HG03097 (cell line): Measurements from ENCODE around the gene INPP5F.

Source experiments
- ATAC-seq: cut with Tn5 transposase; IDR thresholded peaks from one replicate; pipeline ENCODE4 v1.9.1; 2021; ENCODE audit not compliant: unreplicated experiment, low FRiP score

Gene INPP5F

DNA sequence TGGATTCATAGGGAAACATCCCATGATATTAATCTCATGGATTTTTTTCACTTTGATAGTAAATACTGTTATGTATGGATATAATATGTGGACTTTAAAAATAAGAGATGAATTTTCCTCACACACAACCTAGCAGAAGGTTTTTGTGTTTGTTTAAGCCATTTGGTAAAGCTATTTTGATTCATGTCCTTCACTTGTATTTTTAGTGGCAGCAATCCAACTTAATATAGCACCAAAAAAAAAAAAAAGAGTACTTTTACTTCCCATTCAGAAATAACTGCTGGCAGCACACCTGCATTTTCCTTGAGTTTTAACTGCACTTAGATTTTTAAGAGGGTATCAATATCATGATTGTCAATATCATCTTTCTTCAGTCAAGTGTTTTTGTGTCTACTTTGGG lies 86.8 kb downstream of the INPP5F start:
- ATAC-seq = no peak

DNA sequence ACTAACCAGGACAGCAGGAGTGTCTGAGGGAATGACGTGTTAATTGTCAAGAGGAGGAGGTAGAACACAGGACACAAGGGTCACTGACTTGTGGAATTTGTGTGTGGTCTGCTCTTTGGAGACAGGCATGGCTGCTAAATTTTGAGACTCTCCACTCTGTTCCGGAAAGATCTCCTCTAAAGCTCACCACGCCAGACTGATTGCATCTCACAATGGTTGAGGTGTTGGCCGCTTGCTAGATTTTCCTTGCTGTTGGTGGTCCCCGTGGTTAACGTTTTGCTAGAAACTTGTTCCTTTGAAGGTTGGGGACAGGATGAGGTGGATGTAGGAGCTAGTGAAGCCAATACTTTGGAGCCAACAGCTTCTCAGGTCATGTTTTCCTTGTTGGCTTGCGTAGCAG lies 89.8 kb downstream of the INPP5F start:
- ATAC-seq = no peak

DNA sequence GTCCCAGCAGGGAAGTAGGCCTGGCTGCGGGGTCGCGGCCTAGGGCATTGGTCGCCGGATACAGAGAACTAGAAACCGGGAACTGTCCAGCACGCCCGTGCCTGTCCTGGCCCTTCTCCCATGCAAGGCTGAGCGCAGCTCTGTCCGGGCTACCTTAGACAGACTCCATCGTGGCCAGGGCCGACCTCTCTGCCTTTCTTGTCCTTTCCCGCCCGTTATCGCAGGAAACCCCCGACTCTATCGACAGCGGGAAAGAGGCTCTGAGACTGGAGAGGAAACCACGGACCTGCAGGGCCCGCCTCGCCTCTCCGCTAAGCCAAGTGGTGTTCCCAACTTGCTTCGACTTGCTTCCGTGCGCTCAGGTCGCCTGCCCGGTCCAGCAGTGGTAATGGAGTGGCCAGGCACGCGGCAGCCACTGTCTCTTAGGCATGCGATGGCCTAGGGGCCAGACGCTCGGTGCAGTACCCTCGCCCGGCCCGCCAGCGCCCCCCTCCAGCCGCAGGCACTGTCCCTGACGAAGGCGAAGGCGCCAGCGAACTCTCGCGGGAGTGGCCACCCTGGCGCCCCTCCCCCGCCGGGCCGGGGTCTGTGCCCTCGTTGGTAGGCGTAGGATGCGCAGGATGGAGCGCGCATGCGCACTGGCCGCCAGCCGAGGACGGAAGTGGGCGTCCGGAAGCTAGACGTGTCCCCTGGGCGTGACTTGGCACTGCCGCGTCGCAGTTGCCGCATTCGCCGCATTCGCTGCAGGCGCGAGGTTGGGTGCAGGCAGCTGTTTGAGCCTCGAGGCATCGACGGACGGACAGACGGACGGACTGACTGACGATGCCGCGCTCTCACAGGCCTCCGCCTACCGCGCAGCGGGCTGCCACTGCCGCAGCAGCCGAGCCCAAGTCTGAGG lies 92.4 kb downstream of the INPP5F start:
- no peak for ATAC-seq

DNA sequence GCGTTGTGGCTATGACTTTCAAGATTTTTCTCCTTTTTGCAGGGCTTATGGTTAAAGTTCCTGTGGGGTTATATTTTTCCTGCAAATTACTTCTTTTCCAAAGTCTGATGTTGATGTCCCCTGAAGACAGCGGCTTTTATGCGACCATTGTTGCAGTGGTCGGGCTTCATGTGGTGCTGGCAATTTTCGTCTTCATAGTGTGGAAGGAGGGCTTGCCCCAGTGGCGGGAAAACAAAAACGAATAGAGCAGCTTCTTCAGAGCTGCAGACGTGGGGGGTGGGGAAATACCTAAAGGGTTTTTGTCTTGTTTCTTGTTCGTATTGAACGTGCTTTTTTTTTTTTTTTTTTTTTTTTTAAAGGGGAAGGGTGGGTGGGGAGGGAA lies 93.0 kb downstream of the INPP5F start:
- ATAC-seq = no peak

DNA sequence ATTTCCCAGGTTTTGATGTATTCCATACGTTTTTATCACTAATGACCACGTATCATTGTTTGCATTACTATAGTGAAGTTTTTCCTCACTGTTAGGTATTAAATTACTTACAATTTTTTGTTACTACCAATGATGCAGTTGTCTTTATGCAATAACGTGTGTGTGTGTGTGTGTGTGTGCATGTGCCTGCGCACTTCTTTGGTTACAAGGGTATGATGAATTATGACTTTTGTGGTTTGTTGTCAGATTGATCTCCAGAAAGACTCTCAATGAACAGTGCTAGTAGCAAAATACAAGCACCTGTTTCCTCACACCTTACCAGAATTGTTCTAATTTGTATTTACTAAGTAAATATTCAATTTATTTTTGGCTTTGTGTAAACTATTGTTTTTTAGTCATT lies 95.3 kb downstream of the INPP5F start:
- ATAC-seq = no peak

DNA sequence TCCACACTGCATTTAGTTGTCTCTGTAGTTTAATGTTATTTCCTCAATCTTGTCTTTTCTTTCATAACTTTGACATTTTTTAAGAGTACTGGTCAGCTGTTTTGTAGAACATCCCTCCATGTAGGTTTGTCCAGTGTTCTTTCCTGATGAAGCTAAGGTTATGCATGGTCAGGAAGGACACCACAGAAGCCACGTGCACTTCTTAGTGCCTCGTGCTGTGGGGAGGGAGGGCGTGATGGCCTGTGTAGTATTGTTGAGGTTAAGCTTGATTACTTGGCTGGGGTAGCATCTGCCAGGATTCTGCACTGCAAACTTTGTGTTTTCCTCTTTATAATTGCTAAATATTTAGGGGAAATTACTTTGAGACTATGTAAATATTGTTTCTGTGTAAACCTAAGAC lies 98.4 kb downstream of the INPP5F start:
- no peak for ATAC-seq

DNA sequence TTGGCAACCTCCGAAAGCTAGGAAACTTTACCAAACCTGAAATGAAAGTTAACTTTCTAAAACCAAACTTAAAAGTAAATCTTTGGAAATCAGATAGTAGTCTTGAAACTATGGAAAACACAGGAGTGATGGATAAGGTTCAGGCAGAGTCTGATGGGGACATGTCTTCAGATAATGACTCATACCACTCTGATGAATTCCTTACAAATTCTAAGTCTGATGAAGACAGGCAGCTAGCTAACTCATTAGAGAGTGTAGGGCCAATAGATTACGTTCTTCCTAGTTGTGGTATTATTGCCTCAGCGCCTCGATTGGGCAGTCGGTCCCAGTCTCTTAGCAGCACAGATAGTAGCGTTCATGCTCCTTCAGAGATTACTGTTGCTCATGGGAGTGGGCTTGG lies 100.9 kb downstream of the INPP5F start:
- no peak for ATAC-seq

DNA sequence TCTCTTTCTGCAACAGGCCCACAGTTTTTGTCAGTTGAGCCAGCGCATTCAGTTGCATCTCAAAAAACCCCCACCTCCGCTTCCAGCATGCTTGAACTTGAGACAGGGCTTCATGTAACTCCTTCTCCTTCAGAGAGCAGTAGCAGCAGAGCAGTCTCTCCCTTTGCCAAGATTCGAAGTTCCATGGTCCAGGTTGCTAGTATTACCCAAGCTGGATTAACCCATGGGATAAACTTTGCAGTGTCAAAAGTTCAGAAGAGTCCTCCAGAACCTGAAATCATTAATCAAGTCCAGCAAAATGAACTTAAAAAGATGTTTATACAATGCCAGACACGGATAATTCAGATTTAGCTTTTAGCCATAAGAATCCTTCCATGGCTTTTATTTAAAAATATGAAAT lies 101.6 kb downstream of the INPP5F start:
- ATAC-seq = no peak

DNA sequence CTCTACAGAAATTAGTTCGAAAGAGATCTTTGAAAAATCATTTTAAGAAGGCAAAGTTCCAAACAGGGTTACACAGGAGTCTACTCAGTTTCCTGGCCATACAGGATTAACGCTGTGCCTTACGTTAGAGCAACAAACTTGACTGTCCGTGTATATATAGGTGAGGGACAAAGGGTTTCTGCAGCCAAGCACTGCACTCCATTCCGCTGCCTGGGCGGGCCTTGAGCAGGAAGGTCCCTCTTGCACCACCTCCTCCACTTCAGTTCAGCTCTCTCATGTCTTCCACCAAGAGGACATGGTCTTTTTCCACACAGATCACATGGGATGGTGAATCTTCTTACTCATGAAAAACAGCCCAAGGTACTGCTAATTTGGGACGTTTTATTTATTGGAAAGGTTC lies 103.6 kb downstream of the INPP5F start:
- ATAC-seq = no peak

DNA sequence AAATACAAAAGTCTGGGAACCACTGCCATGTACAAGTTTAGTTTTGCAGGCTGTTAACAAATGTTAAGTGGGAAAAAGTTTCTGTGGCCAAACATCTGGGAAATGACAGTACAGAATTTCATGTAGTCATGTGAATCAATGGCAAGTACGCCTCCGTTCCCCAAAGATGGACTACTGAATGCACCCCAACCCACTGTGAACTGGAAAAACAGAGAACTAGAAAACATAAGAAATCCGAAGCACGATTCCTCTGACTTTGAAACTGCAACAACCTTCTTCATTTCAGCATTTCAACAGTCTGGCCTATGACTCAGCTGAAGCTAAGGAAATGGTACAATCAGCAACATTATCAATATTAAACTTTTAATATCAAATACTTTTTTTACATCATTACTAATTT lies 105.0 kb downstream of the INPP5F start:
- ATAC-seq = no peak

DNA sequence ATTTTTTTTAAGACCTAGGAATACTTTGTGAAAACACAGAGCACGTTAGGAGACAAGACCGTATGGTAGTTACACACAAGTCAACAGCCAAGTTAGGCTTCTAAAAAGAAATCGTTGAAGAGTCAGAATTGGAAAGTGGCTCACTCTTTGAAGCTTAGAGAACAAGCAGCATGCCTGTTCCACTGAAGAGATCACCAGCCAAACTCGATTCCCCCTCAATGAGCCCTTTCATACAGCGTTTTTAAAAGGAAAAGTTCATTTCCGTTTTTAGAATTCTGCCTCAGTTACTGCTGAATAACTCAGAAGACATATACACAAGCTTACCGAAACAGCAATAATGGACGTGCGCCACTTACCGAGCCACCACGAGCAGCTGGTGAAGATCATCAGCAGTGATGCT lies 105.8 kb downstream of the INPP5F start:
- ATAC-seq = no peak

DNA sequence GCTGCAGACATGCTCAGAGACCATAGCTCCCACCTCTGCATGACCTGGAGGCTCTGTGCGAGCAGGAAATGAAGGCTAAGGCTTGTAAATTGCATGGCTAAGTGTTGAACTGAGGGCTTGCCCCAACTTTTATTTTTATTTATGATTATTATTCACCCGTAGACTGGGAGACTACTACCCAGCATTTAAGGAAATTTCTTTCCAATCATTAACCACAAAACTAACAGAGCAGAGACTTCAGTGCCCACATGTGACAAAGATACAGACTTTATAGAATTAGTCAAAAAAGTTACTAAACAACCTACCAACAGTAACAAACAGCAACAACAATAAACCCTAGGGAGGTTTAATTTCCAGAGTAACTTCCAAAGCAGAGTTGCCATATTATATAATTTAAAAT lies 107.1 kb downstream of the INPP5F start:
- ATAC-seq = no peak

DNA sequence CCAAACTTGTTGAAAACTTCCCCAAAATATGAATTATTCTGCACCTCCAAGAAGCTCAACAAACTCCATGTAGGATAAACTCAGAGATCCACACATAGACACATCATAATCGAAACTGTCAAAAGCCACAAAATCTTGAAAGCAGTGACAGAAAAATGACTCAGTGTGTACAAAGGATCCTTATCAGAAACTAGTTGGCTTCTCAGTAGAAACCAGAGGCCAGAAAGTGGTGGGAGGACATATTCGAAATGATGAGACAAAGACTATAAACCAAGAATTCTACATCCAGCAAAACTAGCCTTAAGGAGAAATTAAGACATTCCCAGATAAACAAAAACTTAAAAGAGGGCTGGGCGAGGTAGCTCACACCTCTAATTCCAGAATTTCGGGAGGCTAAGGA lies 108.3 kb downstream of the INPP5F start:
- ATAC-seq = no peak

DNA sequence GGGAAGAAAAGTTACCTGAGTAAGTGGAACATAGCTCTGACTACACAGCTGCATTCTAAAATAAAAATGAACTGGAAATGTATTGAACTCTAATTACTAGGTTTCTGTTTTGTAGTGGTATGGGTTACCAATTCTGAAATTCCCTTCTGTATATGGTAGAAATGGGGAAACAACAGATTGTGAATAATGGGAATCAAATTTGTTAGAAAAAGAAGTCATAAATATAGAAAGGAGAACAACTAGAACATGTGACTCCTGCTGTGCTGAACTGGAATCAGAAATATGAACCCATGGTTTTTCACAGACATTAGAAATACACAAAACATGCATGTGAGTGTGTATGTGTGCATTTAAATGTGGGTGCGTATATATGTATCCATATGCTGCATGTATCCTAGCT lies 119.8 kb downstream of the INPP5F start:
- ATAC-seq = no peak

DNA sequence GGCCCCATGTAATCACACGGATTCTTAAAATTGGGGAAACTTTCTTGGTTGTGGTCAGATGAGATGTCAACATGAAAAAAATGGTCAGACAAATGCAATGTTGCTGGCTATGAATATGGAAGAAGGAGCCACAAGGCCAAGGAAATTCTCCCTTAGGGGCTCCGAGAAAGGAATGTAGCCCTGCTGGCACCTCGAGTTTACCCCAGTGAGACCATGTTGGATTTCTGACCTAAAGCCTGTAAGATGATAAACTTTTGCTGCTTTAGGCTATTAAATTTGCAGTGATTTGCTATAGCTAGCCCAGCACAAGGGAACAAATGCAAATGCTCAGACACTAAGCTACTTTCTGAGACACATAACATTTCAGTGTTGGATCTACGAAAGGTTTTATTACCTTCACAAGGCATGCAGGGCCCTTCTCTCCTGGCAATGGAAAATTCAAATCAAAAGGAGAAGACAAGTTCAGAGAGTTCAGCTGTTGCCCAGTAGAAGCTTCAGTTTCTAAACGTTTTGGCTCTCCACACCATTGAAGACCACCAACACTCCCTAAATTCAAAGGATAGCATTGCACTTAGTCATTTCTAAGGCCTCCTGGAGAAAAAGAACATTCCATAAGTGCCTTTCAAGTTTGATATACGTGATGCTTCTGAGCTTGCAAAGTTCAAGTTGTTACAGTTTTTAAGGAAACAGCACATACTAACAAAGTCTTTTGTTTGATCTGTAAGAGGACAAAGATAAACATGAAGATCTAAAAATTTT lies 123.4 kb downstream of the INPP5F start:
- ATAC-seq = no peak

DNA sequence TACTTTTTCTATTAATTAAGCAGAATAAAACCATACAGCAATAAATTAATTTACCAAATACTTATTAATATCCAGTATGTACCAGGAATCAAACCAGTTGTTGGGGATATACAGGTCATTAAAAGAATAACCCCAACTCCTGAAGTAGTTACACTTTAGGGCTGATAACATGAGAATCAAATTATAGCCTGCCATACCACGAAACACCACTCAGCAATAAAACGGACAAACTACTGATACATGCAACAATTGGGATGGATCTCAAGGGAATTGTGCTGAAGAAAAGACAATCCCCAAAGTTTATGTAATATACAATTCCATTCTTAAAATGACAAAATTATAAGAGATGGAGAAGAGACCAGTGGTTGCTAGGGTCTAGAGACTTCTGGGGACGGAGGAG lies 124.1 kb downstream of the INPP5F start:
- no peak for ATAC-seq

DNA sequence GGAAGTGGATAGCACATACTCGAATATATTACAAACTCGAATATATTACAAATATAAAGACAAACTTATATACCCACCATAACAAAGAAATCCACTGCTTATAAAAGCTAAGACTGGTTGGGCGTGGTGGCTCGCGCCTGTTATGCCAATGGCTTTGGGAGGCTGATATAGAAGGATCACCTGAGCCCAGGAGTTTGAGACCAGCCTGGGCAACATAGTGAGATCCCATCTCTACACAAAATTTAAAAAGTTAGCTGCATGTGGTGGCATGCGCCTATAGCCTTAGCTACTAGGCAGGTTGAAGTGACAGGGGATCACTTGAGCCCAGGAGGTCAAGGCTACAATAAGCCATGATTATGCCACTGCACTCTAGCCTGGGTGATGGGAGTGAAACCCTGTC lies 126.4 kb downstream of the INPP5F start:
- no peak for ATAC-seq

DNA sequence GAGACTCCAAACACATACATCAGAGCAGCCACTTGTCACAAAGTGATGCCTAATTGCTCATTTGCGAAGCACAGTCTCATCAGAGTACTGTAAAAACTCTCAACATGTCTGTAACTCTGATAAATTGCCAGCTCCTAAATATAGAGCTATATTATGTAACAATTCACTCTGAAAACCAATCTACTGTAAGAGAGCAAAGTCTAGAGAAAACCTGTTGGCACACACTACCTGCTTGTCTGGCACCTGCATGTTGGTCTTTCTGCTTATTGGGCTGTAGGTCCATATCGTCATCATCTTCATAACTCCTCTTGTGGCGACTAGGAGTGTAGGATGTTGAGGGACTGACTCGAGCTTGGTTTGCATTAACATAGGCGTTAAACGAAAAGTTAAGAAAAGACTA lies 127.0 kb downstream of the INPP5F start:
- ATAC-seq = no peak

DNA sequence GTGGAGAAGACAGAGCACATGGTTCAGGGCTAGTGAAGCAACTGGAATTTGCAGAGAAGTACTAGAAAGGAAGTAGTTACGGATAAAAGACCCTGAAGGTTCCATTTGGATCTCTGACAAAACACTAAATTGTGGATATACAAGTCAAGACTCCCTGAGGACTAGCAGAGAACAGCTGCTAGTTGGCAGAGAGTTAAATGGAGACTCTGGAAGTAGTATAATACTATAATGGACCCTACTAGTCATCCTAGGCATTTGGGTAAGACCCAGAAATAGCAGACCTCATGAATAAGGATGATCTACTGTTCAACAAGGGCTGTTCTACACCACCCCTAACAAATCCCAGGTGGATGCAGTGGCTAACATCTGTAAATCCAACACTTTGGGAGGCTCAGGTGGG lies 127.7 kb downstream of the INPP5F start:
- no peak for ATAC-seq

DNA sequence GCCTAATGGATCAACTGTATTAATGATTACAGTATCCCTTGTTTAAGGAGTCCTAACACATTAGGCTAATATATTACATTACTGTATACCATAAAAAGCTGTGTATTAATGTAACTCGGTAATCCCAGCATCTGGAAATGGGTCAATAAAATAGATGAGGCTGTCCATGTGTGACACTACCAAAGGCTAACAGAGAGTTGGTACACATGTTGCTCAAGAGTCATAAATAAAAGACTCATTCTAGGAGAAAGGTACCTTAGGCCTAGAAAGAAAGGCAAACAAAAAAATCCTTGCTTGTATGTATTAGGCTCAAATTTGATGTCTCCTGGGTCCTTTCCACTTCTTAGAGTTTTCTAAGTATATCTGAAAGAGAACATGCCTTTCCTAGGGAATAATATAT lies 132.2 kb downstream of the INPP5F start:
- ATAC-seq = no peak

DNA sequence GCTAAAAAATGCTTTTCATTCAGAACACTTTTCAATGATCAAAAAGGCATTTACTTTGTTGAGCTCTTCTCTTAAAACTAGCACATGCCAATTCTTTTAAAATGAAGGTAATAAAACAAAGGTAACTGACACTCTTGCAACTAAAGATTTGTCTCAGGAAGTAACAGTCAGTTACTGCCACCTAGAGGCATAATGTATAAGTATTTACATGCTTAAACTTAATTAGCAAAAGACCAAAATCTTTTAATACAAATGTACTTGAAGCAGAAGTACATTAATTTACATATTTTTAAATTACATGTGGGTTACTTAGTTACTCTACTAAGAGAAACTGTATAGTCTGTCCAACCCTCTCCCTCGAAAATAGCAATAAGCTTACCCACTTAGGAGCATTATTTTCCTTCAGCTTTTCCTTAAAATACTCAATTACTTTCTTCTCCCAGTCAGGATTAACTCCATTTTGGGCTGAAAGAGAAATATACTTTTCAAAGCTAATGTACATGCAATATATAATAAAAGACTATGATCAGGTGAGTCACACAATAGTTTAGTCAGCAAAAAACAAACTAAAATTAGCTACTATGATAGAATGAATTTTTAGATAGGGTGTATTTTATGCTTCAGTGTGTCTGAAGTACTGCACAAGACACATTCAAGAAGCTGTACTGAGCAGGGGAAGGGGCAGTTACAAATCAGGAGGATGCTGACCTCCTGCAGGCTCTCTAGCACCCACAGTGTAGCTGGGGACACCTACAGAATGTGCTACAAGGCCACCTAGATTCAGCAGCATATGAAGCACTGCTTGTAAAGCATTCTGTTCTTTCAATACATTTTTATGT lies 133.8 kb downstream of the INPP5F start:
- ATAC-seq = no peak
